Activated effector memory CD4-positive, alpha-beta T cell treated with anti-CD3 and anti-CD28 coated beads, Interleukin-2, amount 50 U/mL, for 16 hours (primary cell): Measurements from ENCODE around the gene TRPM3.

Experiments used
- DNase-seq: peaks from one replicate; pipeline ENCODE4 v3.0.0-alpha.2; 2020

Gene TRPM3

GRCh38 chr9:70813141-70813540 lies 308.3 kb downstream of the TRPM3 start:
- no peak for DNase-seq

- DNase-seq: no peak
Measured at GRCh38 chr9:70811638-70812037, 309.8 kb downstream of the TRPM3 start.

GRCh38 chr9:70806875-70807274 lies 314.5 kb downstream of the TRPM3 start:
- DNase-seq: no peak

GRCh38 chr9:70805949-70806348 lies 315.5 kb downstream of the TRPM3 start:
- DNase-seq: no peak

- no peak for DNase-seq
Measured at GRCh38 chr9:70802758-70803436, 318.5 kb downstream of the TRPM3 start.

- no peak for DNase-seq
Measured at GRCh38 chr9:70802206-70802605, 319.2 kb downstream of the TRPM3 start.

- DNase-seq: no peak
Measured at GRCh38 chr9:70801181-70801829, 320.1 kb downstream of the TRPM3 start.

- DNase-seq: no peak
Measured at GRCh38 chr9:70798018-70798417, 323.4 kb downstream of the TRPM3 start.

GRCh38 chr9:70795841-70796240 lies 325.6 kb downstream of the TRPM3 start:
- no peak for DNase-seq

GRCh38 chr9:70792796-70793195 lies 328.6 kb downstream of the TRPM3 start:
- DNase-seq: no peak

GRCh38 chr9:70791936-70792335 lies 329.5 kb downstream of the TRPM3 start:
- no peak for DNase-seq

- no peak for DNase-seq
Measured at GRCh38 chr9:70789086-70789485, 332.3 kb downstream of the TRPM3 start.

GRCh38 chr9:70784456-70784855 lies 337.0 kb downstream of the TRPM3 start:
- DNase-seq: no peak

GRCh38 chr9:70778568-70778967 lies 342.9 kb downstream of the TRPM3 start:
- DNase-seq: no peak

GRCh38 chr9:70773579-70773978 lies 347.8 kb downstream of the TRPM3 start:
- no peak for DNase-seq

- DNase-seq: no peak
Measured at GRCh38 chr9:70772601-70773000, 348.8 kb downstream of the TRPM3 start.

GRCh38 chr9:70765946-70766345 lies 355.5 kb downstream of the TRPM3 start:
- DNase-seq: no peak

GRCh38 chr9:70761139-70761670 lies 360.2 kb downstream of the TRPM3 start:
- no peak for DNase-seq

- no peak for DNase-seq
Measured at GRCh38 chr9:70760228-70760627, 361.2 kb downstream of the TRPM3 start.

GRCh38 chr9:70753311-70753710 lies 368.1 kb downstream of the TRPM3 start:
- DNase-seq: no peak

- no peak for DNase-seq
Measured at GRCh38 chr9:70749066-70749465, 372.4 kb downstream of the TRPM3 start.

GRCh38 chr9:70747261-70747718 lies 374.1 kb downstream of the TRPM3 start:
- DNase-seq: no peak

GRCh38 chr9:70746760-70747159 lies 374.7 kb downstream of the TRPM3 start:
- DNase-seq: no peak

GRCh38 chr9:70746316-70746715 lies 375.1 kb downstream of the TRPM3 start:
- DNase-seq: no peak
